HS-5 (cell line): ENCODE data around the gene SSPN.
A peak's percentile ranks its signal among the peaks of the same experiment; 100 is the strongest.

Experiments
- DNase-seq: peaks from one replicate; pipeline ENCODE4 v3.0.0-alpha.2; 2012; ENCODE audit warnings: low read depth

The SSPN gene

GRCh38 chr12:26187014-26187798 is 8.2 kb upstream of the SSPN start:
- no peak for DNase-seq

GRCh38 chr12:26188127-26188526 is 7.2 kb upstream of the SSPN start:
- peak; percentile 64 for DNase-seq

- no peak for DNase-seq
These were observed 6.7 kb upstream of the SSPN start for GRCh38 chr12:26188641-26189040.

GRCh38 chr12:26192142-26192541 is 3.2 kb upstream of the SSPN start:
- DNase-seq, result no peak

GRCh38 chr12:26193539-26193938 is 1.8 kb upstream of the SSPN start:
- no peak for DNase-seq

- DNase-seq, result peak; percentile 2
These were observed 458 bp downstream of the SSPN start for GRCh38 chr12:26195641-26196420.

GRCh38 chr12:26196421-26196716 is 996 bp downstream of the SSPN start:
- no peak for DNase-seq

GRCh38 chr12:26197832-26198231 is 2.5 kb downstream of the SSPN start:
- DNase-seq, result no peak

- DNase-seq, result peak; percentile 10
These were observed 3.4 kb downstream of the SSPN start for GRCh38 chr12:26198742-26199141.

- DNase-seq, result no peak
These were observed 7.9 kb downstream of the SSPN start for GRCh38 chr12:26203167-26203780.

GRCh38 chr12:26204612-26205289 is 9.4 kb downstream of the SSPN start:
- DNase-seq, result no peak

- no peak for DNase-seq
These were observed 9.9 kb downstream of the SSPN start for GRCh38 chr12:26205298-26205697.

- DNase-seq, result no peak
These were observed 10.6 kb downstream of the SSPN start for GRCh38 chr12:26205941-26206340.

- no peak for DNase-seq
These were observed 16.0 kb downstream of the SSPN start for GRCh38 chr12:26211331-26211730.

GRCh38 chr12:26212396-26212795 is 17.0 kb downstream of the SSPN start:
- DNase-seq, result no peak

- no peak for DNase-seq
These were observed 17.6 kb downstream of the SSPN start for GRCh38 chr12:26212988-26213387.

- DNase-seq, result no peak
These were observed 18.7 kb downstream of the SSPN start for GRCh38 chr12:26214121-26214520.

GRCh38 chr12:26219736-26220135 is 24.4 kb downstream of the SSPN start:
- DNase-seq, result no peak

- DNase-seq, result no peak
These were observed 29.3 kb downstream of the SSPN start for GRCh38 chr12:26224657-26225056.

GRCh38 chr12:26226122-26226521 is 30.7 kb downstream of the SSPN start:
- DNase-seq, result no peak

GRCh38 chr12:26226629-26227360 is 31.4 kb downstream of the SSPN start:
- DNase-seq, result no peak

- no peak for DNase-seq
These were observed 32.0 kb downstream of the SSPN start for GRCh38 chr12:26227361-26227745.
